Measurements from ENCODE around the gene NAT14.

The NAT14 gene

DNA sequence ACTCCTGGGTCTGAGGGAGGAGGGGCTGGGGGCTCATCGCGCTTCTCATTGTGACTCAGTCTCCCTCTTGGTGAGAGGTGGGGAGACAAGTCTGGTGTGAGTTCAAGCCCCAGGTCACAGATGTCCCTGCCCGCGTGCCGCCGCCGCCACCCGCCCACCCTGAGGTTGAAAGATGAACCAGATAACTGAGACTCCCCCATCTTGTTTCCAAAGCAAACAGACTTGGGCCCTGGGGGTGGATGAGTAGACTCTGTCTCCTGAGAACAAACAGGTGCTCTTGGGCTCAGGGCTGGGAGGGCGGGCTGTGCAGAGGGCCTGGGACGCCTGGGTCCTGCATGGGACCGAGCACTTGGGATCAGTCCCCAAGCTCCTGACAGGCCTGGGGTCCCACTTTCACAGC, 51.4 kb downstream of the NAT14 start:
- no peak for DNase-seq (ENCODE audit: low spot score)
